ENCODE data around the gene CDH15.

Gene CDH15, protein sequence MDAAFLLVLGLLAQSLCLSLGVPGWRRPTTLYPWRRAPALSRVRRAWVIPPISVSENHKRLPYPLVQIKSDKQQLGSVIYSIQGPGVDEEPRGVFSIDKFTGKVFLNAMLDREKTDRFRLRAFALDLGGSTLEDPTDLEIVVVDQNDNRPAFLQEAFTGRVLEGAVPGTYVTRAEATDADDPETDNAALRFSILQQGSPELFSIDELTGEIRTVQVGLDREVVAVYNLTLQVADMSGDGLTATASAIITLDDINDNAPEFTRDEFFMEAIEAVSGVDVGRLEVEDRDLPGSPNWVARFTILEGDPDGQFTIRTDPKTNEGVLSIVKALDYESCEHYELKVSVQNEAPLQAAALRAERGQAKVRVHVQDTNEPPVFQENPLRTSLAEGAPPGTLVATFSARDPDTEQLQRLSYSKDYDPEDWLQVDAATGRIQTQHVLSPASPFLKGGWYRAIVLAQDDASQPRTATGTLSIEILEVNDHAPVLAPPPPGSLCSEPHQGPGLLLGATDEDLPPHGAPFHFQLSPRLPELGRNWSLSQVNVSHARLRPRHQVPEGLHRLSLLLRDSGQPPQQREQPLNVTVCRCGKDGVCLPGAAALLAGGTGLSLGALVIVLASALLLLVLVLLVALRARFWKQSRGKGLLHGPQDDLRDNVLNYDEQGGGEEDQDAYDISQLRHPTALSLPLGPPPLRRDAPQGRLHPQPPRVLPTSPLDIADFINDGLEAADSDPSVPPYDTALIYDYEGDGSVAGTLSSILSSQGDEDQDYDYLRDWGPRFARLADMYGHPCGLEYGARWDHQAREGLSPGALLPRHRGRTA

DNA sequence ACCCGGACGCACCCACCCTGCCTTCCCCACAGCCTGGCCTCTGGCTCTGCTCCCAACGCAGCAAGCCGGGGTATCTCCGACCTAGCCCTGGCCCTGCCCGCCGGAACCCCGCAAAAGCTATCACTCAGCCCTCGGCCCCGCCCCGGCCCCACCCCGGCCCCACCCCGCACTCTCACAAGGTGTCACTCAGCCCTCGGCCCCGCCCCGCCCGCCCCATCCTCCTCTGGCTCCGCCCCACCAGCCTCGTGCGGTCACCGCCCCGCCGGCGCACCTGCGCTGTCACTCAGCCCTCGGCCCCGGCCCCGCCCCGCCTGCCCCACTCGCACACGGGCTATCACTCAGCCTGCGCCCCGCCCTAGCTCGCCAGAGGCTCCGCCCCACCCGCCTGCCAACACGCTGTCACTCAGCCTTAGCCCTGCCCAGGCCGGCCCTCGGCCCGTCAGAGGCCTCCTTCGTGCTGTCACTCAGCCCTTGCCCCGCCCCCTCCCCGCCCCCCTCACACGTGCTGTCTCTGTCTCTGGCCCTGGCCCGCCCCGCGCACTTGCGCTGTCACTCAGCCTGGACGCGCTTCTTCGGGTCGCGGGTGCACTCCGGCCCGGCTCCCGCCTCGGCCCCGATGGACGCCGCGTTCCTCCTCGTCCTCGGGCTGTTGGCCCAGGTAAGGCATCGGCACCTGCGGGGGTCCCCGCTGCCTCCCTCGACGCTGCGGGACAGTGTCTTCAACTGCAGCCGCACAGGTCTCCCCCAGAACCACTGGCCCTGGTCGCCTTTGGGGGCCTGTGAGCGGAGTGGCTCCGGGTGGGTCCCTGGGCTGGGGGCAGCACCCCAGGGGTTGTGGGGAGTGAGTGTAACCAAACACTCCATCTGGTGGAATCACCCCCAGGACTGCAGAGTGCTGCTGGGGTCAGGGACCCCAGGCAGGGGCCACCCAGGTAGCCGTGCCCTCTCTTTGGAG, at the start of gene CDH15:
CDH15 (plus strand) TSS at position 533 of the 955 bp plus-strand sequence; CDS start at position 617, 84 bp downstream.
- DNase-seq = peak; percentile 100

DNA sequence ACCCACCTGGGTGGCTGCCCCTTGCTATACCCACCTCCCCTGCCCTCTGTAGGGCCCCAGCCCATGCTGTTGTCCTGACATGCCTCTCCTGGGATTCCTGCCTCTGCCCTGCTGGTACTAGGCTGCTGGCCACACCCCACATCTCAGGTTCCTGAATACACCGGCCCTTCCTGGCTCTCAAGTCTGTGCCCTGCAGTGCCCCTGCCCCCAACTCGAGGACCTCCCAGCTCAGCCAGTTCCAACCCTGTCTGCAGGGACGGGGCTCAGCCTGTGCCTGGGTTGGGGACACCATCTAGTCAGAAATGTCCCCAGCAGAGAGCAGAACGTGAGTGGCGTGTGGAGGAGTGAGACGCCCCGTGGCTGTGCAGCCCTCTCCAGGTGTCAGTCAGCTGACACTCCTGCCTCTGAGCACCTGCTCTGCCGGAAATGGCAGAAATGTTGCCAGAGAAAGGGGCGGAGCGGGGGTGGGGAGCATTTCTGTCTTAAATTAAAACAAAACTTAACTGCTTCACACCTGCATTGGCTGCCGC, 49.2 kb upstream of the CDH15 start:
- DNase-seq = no peak

DNA sequence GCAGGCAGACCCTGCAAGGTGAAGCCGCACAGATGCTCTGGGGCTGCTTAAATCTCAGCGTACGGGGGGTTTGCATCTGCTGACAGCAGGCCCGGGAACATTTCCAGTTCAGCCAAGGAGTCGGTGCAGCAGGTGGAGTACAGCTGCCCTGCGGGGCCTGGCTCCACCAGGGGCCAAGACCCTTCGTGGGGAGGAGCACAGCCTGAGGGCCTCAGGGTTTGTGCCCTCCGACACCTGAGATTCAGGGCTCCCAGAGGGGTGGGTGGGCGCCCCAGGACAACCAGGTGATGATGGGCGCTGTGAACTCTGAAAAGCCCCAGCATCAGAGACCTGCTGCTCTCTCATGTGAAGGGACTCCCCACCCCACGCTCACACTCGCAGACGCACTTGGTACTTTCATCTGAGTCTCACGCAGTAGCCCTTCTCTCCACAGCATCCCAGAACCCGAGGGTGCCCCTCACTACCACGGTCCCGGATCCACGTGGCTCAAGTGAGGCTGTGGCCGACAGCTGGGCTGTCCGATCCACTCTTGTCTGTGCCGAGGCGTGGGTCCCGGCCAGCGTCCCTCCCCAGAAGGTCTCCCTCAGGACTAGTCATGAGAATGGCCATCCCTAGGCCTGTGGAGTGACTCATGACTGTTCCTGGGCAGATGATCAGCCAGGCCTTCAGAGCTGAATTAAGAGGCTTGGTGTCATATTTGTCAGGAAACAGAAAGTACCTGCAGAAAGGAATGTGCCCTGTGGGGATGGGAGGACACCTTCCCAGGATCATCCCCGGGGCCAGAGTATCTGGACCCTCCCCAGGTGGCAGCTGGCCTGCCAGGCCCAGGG, 48.3 kb upstream of the CDH15 start:
- DNase-seq = no peak

DNA sequence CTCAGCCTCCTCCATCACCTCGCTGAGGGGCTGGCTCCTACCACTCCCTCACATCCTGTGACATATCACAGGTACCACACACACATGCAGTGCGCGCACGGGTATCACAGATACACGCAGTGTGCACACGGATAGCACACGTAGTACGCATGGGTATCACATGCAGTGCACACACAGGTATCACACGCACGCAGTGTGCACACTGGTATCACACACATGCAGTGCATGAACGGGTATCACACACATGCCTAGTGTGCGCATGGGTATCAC, 47.8 kb upstream of the CDH15 start:
- DNase-seq = no peak

DNA sequence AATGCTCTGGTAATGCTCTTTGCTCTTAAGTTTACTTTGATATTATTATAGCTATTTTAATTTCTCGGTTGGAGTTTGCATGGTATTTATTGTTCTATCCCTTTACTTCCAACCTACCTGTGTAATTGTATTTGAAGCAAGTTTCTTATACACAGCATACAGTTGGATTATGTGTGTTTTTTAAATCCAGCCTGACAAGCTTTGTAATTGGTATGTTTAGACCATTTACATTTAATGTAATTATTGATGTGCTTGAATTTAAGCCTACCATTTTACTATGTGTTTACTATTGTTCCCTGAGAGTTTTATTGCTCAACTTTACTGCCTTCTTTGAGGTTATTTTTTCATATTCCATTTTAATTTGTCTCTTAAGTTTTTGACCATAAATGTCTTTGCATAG, 42.2 kb upstream of the CDH15 start:
- no peak for DNase-seq

DNA sequence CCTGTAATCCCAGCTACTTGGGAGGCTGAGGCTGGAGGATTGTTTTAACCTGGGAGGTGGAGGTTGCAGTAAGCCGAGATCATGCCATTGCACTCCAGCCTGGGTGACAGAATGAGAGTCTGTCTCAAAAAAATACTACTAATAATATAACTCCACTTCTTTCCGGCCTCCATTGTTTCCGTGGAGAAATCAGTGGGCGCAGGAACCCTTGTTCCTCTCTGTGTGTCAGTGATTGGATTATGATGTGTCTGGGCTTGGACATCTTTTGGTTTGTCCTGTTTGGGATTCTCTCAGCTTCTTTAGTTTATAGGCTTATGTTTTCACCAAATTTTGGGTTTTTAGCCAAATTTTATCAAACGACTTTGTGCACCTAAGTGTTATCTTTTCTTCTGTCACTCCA, 41.1 kb upstream of the CDH15 start:
- DNase-seq = no peak

DNA sequence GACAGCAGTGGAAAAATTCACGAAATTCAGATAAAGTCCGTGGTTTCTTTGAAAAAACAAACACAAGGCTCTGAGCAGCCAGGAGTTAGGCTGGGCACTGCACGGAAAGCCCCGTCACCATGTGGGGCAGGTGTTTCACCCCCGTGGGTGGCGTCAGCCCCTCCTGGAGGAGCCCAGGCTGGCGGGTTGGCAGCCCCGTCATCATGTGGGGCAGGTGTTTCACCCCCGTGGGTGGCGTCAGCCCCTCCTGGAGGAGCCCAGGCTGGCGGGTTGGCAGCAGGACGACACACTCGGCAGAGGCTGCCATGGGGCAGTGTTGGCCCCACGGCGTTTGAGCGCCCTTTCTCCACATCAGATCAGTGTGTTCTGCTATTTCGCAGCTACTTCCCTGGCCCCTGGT, 39.8 kb upstream of the CDH15 start:
- no peak for DNase-seq

DNA sequence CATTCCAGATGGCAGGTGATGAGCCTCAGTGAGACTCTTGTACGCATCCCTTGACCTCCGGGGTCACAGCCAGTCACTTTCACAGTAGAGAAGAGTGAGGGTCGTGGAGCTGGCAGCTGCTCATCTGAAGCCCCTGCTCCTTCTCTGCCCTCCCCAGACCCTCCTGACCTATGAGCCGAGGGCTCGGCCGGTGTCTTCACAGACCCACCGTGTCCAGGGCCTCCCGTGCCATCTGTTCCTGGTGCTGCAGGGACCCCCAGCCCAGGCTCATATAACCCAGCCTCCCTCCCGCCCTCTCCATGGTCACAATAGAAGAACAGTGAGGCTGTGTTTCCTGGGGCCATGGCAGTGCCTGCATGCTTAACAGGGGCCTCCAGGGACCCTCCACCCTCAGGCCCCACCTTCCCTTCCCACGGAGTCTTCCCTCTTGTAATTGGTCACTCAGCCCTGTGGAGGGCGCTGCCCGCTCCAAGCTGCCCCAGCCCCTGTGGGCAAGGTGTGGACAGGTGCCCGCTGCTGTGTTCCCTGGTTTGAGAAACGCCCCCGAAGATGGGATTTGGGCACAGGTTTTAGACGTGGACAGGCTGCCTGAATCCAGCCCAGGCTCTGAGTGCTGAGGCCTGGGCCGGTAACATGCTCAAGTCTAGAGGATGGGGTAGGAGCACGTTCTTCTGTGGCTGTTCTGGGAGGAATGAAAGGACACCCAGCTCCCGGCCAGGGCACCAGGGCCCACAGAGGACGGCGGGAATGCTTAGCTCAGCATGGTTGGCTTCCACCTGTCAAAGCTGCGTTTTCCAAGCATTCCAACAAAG, 39.1 kb upstream of the CDH15 start:
- DNase-seq = no peak

DNA sequence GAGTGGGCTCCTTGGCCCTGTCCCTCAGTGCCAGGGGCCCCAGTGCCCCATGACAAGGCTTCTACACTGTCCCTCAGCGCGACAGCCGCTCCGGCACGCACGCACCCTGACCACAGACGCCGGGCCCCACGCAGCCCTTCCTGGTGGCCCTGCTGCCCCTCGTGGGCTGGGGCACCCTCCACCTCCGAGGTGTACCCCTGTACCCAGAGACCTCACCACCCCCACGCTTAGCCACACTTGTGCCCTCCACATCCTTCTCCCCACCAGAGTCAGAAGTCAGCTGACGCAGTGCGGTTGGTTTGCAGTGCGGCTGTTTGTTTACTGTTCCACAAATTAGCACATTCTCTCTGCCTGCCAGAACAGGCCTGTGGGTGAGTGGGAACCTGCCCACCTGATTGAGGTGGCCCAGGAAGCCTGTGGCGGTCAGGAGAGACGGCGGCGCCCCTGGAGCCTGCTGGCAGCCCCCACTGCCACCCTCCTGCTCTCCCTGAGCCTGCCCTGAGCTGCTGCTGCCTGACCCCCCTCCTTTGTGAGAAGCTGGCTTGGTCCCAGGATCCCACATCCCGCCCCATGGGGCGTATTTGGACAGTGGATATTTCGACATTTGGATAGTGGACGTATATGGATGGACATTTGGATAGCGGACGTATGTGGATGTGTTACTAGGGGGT, 38.0 kb upstream of the CDH15 start:
- DNase-seq = no peak

DNA sequence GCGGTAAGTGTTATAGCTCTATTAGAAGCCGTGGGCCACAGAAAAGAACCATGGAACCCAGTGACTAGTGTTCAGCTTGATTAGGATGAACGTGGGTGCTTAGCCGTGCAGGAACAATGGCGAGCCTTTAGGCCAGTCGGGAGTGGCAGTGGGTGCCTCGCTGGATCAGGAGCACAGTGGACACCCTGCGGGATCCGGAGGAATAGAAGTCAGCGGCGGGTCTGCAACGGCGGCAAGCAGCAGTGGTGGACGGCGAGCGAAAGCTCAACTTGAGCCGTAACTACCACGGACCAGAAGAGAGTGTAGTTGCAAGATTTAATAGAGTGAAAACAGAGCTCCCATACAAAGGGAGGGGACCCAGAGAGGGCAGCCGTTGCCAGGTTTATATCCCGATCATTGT, 37.3 kb upstream of the CDH15 start:
- DNase-seq = no peak

DNA sequence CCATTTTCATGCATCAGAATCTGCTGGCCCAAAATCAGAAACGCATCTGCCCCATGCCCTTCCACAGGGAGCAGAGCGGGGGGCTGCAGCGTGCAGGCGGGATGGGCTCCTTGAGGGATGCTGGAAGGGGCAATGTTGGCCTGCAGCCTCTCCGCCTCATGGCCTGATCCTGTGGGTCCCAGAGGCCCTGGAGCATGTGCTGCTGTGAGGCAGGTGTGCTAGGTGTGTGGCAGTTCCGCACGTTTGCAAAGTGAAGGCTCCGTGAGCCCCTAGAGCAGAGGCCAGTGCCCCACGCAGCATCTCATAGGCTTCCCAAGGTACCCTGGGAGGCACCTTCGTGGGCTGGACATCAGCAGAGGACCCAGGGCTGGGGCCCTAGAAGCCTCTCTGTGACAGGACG, 36.4 kb upstream of the CDH15 start:
- DNase-seq = no peak

DNA sequence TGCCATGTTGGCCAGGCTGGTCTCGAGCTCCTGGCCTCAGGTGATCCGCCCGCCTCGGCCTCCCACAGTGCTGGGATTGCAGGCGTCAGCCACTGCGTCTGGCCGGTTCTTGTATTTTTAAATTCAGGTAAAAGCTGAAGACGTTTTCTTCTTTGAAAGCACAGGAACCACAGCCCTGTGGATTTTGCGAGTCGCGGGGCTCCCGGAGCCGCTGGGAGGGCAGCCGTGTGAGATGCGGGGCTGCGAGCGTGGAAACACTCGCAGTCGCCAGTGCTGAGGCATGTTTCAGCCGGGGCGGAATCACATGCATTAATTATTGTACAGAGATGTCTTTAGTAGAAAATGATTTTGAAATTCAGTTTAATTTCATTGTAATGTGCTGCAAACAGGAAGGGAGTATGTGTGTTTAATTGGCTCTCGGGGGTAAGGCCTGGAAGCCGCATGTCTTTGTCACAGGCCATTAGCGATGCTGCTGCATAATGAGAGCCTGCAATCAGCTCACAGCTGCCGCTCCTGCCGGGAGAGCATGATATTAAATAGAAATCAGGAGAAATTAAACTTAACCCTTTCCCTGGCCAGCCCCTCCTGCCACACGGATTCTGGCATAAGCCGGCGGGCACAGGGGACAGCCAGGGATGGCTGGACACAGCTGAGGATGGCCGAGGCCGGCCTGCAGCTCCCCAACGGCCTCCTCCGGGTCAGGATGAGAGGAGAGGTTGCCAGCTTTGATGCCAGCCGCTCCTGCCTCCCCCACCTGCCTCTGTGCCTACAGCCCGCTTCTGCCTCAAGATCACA, 35.4 kb upstream of the CDH15 start:
- no peak for DNase-seq

DNA sequence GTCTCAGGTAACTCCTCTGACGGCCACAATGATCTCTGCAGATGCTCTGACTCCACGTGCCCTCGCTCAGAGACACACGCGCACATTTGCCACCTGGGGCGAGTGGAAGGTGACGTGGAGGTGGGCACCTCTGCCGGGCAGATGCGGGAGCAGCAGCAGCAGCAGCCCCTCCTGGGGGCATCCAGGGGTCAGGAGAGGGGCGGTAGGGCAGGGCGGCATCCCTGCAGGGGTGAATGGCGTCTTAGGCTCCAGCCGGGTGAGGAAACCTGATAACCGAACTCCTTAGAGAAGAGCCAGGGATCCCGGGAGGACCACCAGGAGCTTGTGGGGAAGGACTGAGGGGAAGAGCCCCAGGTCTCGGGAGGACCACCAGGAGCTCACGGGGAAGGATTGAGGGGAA, 34.6 kb upstream of the CDH15 start:
- no peak for DNase-seq

DNA sequence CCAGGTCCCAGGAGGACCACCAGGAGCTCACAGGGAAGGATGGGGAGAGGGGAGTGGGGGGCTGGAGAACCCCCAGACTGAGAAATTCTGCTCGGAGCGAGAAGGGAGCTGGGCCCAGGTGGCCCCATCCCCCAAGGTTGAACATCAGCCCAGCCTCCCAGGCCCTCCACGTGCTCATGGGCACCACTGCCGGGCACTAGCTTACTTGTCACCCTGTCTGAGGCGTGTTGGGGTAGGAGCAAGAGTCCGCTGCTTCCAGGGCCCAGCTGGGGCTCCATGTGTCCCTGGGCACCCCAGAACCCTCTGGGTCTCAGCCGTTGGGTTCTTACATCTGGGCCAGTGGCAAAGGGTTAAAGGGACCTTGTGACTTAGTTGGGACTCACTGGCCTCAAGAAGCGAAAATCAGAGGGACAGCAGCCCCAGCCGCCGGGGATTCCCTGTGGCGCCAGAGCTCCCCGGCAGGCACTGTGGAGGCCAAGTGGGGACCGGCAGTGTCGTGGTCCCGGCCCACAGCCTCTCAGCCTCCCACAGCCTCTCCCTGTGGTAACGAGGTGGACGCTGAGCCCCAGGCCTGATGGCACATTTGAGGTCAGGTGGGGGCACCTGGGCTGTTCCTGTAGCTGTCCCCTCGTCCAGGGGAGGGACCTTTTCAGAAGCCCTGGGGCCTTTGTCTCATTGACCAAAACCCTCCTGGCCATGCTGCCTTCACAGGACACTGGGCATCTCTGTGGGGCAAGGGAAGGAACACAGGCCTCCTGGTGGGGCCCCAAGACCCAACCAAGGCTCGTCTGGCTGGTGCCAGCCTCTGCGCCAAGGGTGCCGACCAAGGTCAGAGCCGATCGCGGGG, 33.7 kb upstream of the CDH15 start:
- no peak for DNase-seq

DNA sequence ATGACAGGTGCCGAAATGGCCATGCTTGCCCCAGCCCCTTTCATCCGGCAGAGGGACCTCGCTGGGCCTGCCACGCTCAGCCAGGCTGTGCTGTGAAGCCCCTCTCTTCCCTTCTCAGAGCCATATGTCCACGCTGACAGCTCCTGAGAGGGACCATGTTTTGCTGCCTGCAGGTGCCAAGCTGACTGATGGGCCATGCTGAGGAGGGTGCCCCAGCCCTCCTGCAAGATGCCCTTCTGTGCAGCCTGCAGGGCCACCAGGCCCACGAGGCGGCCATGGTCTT, 33.1 kb upstream of the CDH15 start:
- DNase-seq = no peak

DNA sequence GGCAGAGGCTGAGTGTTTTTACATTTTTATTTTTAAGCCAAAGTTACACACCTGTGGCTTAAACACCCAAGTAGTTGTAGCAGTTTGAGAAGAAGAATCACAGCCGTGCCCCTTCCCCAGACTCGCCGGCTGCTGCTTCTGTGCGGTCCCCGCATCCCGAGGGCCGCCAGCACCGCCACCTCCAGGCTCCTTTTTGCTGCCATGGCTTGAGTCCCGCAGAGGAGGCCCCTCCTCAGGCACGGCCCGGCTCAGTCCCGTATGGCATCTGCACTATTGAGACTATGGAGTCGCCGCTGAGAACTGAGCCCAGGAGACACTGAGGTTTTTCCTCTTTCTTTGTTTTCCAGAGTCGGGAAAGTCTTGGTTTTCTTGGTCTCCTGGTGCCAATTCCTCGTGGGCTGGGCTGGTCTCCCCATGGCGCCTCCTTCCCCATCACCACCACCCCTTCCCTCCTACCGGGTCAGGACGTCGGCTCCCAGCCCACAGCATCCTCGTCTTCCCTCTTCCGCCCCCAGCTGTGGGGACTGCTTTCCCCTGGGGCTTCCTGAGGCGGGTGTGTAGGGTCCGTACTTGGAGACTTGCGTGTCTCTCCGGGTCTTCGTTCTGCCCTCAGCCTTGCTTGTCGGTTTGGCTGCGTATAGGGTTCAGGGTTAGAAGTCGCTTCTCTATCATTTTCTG, 32.6 kb upstream of the CDH15 start:
- DNase-seq = no peak

DNA sequence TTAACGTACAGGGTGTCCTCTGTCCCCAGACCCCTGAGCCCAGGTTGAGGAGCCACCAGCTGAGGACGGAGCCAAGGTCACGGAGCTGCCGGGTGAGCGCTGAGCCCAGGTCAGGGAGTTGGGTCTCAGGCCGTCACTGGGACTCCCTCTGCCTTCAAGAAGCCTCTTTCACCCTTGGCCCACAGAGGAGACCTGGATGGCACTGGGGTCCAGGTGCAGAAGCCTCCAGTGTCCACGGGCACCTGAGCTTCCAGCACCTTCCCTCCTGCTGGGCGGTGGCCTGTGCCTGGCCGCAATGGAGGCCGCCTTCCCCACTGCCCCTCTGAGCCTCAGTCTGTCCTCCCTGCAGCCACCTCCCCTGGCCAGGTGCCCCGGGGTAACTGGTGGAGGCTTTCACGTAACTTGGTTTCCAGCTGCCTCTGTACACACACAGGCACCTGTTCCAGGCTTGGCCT, 31.6 kb upstream of the CDH15 start:
- no peak for DNase-seq

DNA sequence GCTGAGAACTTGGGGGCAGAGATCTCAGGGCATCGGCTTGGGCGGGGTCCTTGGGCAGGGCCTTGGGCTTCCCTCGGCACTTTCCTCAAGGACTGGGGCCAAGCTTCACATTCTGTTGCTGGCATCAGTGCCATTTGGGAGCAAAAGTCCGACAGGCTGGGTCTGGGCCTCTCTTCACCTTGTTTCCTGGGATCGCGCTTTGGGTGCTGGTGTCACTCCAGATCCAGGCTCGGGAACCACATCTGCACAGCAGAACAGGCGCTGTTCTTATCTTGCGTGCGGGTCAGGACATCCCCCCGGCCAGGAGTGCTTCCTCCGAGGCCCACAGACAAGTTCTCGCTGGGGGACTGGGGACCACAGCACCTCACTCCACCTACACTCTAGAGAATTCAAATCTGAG, 31.1 kb upstream of the CDH15 start:
- DNase-seq = no peak

Data from 8988T (cell line).